Measurements from ENCODE around the gene TOP2B.

TOP2B gene

DNA sequence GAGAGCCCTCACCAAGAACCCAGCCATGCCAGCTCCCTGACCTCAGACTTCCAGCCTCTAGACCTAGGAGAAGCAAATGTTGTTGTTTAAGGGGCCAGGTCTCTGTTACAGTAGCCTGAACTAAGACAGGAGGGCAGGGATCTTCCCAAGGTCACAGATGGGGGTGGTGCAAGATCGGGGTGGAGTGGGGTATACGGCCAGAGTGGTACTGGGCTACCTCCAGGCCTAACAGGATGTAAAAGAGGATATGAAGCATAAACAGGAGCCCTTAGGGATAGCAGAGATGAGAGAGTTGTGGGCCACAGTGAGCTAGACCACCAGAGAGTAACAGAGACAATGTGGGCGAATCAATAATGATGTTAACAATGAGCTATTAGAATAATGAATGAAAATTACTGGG is 82.9 kb downstream of the TOP2B start:
- DNase-seq, result no peak

DNA sequence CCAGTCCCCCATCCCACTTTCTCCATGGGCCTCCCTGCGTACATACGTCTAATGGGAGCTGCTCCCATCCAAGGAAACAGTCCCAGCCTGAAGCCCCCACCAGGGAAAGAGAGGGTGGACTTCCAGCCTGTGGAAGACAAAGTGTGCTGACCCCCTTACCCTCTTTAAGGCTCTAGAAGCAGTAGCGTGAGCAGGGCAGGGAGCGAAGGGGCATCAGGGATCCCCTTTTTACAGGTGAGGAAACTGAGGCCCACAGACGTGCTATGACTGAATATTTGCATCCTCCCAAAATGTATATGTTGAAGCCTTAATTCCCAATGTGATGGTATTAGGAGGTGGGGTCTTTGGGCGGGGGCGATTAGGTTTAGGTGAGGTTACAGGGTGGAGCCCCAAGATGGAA is 83.4 kb downstream of the TOP2B start:
- no peak for DNase-seq

DNA sequence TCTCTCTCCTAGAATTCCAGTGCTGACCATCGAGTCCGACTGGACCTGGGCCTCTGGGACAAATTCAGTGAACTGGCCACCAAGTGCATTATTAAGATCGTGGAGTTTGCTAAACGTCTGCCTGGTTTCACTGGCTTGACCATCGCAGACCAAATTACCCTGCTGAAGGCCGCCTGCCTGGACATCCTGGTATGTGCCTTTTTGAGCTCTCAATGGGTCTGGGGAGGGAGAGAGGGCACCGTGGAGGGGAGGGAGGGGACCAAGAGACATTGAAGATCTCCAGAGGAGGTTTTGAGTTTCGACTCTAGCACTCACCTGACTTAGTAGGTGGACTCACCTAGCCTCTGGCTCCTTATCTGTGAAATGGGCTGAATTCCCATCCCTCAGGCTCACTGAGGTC is 84.2 kb downstream of the TOP2B start:
- DNase-seq, result no peak

DNA sequence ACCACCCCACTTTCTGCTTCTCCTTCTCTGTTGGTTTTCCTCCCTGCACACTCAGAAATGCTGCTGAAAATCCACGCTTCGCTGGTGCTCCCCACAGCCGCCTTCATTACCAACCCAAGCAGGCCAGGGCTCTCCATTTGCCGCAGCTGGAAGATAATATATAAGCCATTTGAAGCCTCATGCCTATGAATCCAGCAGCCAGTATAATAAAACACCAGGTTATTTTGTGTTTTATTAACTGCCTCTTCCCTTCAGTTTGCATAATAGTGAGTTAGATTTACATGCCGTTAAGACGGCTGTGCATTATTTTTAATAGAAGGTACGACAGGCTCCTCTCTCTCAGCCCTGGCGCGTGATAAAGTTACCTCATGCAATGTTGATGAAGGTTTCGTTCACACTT is 86.6 kb downstream of the TOP2B start:
- DNase-seq, result no peak

DNA sequence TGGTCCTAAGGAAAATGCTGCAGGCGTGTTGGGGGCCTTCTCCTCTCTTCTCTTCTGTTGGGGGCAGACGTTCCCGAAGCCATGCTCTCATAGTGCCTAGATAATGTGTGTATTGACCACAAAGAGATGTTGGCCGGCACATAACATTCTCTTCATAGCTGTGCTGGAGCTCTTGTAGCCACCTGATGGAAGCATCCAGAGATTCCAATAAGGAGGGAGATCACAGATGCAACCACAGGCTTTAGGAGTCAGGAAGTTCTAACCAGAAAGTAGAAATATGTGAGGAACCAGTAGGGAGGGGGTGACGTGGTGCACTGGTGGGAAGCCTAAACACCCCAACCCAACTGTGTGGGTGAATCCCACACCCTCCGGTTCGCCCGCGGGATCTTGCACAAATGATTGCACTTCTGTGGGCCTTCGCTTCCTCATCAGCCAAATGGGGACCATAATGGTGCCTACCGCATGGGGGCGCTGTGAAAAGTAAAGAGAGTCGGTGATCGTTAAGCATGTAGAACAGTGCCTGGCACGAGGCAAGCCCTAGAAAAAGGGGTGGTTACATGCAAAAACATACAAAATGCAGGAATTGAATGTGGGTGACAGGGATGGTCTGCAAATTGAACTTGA is 87.8 kb downstream of the TOP2B start:
- DNase-seq, result no peak

DNA sequence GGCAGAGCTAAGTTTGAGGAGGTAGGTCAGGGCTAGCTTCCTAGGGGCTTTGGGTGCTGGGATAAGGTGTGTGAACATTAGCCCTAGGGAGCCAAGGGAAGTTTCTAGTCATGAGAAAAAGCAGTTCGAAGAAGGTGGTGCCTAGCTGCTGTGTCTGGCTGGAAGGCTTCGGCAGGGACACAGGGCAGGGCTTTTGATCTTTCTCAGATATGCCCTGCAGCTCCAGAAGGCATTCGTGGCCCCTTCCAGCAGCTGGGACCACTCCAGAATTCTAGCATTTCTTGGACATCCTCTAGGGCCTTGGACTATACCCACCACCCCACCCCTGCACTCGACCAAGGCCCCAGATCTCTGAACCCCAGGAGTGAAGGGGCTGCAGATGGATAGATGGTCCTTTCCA is 88.6 kb downstream of the TOP2B start:
- DNase-seq, result no peak

DNA sequence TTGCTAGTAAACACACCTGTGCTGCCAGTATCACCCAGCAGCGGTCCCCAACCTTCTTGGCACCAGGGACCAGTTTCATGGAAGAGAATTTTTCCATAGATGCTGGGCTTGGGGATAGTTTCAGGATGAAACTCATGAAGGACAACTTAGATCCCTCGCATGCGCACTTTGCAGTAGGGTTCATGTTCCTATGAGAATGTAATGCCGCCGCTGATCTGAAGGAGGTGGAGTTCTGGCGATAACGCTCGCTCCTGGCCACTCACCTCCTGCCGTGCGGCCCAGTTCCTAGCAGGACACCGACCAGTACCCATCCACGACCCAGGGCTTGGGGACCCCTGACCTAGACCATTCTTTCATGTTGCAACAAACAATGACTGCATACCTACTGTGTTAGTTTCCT is 89.7 kb downstream of the TOP2B start:
- no peak for DNase-seq

DNA sequence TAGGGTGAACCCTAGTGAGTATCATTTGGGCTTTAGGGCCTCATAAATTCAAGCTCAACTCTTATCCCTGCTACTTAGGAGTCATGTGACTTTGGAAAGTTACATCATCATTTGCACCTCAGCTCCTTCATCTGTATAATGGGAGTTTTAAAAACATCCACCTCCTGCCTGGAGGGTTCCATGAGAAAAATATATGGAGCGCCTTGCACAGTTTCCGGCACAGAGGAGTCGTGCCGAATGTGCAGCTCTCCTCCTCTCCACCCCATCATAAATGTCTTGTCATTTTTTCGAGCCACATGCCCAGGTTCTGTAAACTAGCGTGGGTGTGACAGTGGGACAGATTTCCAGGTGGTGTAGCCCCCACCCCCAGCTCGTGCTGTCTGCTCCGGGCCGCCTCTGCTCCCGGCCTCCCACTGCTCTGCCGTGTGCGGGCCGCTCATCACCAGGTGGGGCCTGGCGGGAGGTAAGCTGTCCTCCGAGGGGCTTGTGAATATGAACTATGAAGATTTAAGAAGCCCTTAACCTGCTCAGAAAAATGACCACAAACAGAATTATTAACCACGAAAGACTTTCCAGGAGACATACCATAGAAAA is 90.4 kb downstream of the TOP2B start:
- no peak for DNase-seq

DNA sequence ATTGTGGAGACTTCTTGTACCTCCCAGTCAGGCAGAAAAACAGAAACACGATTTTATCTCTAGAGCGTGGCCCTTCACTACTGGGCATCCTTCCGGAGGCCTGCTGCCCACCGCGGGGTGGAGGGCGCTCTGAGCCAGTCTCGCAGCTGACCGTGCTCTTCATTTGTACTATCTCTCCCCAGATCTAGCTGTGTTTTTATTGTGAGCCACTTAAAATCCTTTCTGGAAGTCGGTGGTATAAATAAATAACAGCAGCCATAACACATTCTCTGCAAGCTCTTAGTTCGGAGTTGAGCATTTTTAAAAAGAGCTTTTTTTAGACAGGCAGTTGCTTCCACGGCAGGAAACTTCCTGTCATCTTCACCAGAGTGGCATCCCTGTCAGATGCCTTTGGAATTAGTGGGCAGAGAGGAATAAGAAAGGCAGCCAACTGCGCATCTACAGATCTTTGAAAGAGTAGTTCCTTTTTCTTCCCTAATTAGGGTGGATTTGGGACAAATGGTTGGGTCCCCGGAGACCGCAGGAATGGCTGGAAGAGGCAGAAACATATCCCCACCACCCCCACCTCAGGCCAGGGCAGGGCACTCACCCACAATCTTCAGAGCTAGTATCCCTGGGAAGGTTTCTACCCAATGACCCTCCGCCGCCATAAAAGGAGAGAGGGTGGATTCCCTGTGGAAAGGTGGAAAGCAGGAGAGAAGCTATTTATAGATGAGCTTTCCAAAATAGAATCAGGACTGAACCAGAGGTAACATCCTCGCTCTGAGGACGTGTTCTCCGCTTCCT is 91.1 kb downstream of the TOP2B start:
- DNase-seq, result no peak

DNA sequence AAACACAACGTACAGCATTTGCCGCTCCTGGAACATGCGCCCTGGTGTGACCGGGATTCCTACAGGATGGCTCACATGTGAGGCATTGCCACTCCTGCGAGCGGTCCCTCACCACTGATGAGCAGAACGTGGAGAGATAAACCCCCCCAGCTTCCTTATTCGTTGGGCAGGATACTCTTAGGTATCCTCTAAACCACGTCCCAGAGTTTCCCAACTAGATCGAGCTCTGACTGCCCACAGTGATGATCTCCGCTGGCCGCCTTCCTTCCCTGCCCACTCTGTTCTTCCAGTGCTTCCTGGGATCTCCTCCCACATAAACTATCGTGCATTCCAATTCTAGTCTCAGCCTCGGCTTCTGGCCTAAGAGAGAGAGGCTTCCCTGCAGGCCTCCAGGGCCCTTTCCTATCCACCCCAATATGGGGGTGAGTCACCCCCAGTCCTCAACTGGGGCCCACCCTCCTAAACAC is 91.8 kb downstream of the TOP2B start:
- no peak for DNase-seq

DNA sequence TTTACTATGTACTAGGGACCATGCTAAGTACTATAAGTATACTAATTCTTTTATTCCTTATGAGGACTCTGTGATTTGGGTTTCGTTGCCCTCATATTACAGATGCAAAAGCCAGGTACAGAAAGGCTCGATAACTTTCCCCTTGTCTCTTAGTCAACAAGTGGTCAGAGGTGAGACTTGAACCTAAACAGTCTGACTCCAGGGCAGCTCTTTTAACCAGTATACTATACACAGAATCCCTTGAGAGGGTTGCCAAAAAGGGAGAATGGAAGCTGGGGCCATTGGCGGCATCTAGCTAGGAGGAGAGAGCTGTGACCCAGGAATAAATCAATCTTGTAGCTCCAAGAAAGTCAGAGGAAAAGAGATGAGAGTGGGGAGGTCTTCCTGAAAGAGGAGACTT is 92.4 kb downstream of the TOP2B start:
- no peak for DNase-seq

DNA sequence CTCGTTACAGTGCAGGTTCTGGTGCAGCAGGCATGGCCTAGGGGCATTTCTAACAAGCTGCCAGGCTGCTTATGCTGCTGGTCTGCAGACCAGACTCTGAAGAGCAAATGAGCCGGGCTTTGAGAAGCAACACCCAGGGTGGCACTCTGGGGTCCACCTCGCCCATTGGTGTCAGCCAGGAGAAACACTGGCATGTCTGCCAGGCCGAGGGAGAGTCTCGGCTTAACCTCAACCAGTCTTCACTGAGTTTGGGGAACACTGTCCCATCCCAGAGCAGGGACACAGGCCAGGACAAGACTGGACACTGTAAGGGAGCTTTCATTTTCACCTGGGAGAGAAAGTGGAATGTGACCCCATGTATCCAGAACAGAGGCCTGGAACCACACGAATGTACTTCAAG is 93.4 kb downstream of the TOP2B start:
- DNase-seq, result no peak

DNA sequence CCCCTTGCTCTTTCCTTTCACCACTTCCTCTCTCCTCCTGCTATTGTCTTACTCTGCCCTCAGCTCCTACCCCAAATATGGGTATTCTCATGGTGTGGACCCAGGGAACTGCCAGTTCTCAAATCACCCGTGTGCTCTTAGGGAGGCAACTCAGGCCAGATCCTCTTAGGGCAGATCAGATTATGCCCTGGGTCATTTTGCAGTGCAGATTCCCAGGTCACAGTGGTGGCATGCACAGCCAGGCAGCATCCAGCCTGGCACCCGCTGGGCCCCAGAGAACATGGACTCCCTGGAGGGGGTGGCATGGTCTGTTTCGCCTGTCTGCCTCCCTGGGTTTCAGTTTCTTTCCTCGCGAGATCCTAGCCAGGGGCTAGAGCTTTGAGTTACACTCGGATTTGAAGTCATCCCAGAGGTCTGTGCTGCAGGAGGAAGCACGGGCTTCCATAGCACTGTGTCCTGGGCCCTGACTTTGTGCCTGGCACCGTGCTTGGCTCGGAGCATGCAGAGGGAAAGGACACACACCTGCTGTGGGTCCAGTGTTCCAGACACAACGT is 96.1 kb downstream of the TOP2B start:
- no peak for DNase-seq

DNA sequence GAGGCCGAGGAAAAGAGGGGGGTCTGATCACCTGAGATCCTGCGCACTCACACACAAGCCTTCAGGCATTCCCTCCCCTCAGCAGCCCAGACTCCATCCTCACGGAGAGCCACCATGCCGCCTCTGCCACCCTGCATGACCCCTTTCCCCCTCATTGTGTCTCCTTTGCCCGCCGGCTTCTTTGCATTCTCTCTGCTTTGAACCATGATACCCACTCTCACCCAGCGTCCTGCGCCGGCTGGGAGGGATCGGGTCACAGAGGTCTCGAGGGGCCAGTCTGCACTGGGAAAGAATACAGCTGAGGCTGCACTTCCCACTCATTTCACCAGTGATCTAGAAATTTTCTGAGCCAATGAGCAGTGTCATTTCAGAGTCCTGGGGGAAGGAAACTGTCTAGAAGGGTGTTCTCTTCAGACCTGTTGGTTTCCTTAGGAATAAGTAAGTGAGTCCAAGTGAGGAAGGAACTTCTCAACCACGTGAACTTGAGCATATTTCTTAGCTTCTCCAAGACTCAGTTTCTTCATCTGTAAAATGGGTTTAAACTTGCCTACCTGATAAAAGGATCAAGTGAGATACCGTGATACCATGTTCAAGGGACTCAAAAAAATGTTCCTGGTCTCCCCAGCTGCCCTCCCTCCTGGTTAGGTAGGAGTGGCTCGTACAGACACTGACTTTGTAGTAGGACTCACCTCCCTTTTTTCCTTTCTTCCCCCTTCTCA is 96.7 kb downstream of the TOP2B start:
- DNase-seq, result no peak

DNA sequence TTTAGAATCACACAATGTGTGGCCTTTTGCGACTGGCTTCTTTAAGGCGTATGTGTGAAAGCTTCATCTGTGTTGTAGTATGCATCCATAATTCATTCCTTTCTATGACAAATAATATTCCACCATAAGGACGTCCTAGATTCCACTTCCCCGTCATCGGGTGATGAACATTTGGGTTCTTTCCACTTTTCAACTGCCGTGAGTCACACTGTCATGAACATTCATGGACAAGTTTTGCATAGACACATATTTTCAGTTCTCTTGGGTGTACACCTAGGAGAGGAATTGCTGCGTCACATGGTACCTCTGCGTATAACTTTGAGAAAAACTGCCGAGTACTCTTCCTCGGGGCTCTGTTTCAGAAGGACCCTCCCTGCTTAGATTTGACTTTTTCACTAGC is 97.3 kb downstream of the TOP2B start:
- DNase-seq, result no peak

DNA sequence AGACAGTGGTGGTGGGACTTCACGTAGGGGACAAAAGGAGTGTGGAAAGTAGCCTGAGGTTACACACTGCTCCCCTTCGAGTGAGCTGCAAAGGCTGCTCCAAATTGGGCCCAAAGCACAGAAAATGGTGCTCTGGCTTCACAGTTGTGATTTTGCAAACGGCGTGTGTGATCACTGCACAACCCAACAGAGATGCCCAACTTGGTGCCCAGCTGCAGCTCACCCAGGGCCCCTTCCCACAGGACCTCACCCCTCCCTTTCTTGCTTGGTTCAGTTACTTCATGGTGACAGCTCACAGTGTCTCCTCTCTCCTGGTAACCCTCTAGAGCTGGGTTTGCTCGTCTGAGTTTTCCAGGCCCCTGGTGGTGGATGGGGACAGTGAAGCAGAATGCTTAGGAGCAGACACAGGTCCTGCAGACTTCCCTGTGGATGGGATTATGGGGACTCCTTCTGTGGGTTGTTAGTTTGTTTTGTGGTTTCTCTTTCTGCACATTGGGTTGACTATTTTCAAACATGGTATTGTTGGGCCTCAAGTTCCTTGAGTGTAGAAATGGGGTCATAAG is 98.3 kb downstream of the TOP2B start:
- DNase-seq, result no peak

DNA sequence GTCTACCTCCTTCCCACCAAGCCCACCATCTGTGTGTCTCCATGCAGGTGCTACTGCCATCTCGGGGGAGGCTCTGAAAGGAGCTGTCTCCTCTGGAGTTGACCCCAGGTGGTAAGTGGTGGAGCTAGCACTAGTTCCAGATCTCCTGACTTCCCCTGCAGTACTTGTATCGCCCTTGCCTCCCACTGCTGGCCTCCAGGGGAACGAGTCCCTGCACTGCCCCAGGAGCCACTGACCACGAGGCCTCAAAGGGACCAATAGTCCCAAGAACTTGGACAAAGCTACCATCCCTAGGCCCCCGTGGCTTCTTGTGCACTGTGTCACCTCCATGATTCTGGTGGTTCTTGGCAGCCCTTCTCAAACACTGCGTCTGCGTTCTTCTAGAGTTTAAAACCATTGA is 98.9 kb downstream of the TOP2B start:
- no peak for DNase-seq

DNA sequence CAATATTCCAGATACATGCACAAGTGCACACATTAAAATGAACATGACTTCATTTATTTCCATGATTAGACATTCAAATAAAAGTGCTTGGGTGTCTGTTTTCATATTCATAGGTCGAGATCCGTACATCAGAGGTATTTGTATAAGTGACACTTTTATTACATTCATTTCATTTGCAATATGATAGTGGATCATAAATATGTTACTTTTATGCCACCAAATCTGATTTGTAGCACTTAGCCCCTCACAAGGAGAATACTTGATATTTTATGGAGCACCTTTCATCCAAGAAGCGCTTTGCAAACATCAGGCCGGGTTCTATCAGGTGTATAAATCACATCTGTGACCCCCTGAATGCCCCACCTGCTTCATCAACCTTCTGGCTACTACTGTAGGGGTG is 100.6 kb downstream of the TOP2B start:
- DNase-seq, result no peak

DNA sequence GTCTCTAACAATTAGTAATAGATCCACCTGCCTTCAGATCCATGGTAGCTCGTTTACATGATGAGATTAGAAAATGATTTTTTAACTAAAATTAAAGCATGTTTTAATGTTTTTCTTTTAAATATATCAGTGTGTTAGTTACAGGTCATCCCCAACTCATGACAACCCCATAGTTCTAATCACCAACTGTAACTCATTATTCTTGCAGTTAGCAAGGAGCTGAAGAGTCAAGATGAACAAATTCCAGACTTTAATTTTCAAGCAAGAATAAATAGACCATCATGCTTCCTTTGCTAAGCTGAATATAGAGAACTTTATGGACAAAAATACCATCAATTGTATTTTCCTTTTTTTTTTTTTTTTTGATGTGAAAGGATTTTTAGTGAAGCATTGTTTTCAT is 101.1 kb downstream of the TOP2B start:
- no peak for DNase-seq

DNA sequence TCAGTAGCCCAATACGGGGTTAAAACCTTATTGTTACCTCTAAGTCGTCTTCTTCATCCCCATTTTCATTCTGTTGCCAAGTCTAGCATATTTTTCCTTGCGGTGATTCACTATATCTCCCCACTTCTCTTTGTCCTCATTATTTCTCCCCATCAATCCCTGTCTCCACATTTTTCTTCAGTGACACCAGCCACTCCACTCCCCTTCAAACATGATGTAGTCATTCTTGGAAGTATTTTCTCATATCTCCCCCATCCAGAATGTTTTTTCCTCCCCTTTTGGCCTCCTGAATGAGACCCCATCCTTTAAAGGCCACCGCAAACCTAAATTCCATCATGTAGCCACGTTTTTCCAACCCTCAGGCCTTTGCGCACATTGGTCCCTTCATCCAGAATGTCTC is 105.9 kb downstream of the TOP2B start:
- DNase-seq, result no peak

DNA sequence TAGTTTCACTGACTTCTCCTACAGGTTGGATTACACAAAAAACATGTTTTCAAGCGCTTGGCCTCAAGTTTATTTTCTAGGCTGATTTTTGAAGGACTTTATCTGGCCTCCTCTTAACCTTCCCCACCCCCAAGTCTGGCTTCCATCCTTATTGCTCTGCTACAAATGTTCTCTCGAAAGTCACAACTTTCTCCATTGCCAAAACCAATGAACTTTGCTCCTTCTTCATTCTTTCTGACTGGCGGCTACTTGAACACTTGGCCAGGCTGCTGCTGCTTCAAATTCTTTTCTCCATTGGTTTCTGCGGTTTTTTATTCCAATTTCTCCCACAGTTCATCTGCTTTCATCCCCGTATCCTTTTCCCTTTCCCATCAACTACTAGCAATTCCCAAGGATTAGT is 106.6 kb downstream of the TOP2B start:
- no peak for DNase-seq

DNA sequence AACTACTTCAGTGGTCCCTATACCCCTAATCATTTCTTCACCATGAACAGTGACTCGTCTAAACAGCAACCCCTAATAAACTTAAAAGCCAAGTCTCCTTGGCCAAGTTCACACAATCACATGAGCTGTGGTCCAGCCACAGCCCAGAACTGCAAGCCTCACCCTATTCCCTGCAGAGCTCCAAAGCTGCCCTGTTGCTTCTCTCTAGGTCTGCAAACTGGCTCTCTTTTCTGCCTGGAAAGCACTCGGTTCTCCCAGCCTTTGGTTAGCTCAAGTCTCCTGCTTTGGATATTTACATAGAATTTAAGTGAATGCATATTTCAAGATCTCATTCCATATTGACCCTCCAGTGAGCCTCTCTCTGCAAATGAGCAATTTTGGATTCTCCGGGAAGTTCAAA is 107.0 kb downstream of the TOP2B start:
- no peak for DNase-seq

DNA sequence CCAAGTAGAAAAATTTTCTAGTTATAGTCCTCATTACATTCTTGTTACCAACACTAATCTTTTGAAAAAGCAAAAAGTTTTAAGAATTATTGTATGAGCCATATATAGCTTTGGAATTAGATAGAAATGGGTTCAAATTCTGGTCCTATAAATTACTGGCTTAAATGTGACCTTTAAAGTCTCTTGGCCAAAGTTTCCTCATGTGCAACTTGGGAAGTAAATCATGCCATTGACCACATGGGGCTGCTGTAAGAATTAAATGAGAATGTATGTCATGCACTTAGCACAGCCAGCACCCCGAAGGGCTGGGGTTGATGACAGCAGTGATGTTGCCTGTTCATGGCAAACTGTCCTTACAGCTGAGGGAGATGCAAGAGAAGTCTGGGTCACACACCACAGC is 108.3 kb downstream of the TOP2B start:
- no peak for DNase-seq
